Smooth muscle cell (in vitro differentiated cells): ENCODE results near the gene CMTM3. TPM values are rescaled to one million over a fixed set of nuclear protein-coding genes. Genes with fewer than 3 reads are reported as not detected.

Source experiments
- DNase-seq: peaks from one replicate; lab custom pipeline; 2025; ENCODE audit not compliant: unreplicated experiment; lab: John Stamatoyannopoulos, UW
- H2AFZ ChIP-seq: fragments of 200-600 bp; sonication (generic); 2 replicates; pipeline ENCODE4 v1.6.0; 2016; ENCODE audit warnings: antibody characterized with exemption, low read depth, mild to moderate bottlenecking
- H3F3A ChIP-seq: fragments of 200-600 bp; sonication (generic); 2 replicates; pipeline ENCODE4 v1.6.0; 2017; ENCODE audit warnings: antibody characterized with exemption, low read depth
- H3K27ac ChIP-seq: fragments of 200-600 bp; sonication (generic); 2 replicates; pipeline ENCODE4 v1.5.1; 2016; ENCODE audit warnings: low read depth, mild to moderate bottlenecking
- H3K27me3 ChIP-seq: fragments of 200-600 bp; sonication (generic); 2 replicates; pipeline ENCODE4 v1.6.1; 2016; ENCODE audit warnings: low read depth, mild to moderate bottlenecking
- H3K36me3 ChIP-seq: fragments of 200-600 bp; sonication (generic); 2 replicates; pipeline ENCODE4 v1.5.1; 2016; ENCODE audit warnings: low read depth
- H3K4me1 ChIP-seq: fragments of 200-600 bp; sonication (generic); 2 replicates; pipeline ENCODE4 v1.5.1; 2016; ENCODE audit warnings: low read depth
- H3K4me2 ChIP-seq: fragments of 200-600 bp; sonication (generic); 2 replicates; pipeline ENCODE4 v1.6.0; 2016; ENCODE audit warnings: mild to moderate bottlenecking
- H3K4me3 ChIP-seq: fragments of 200-600 bp; sonication (generic); 2 replicates; pipeline ENCODE4 v1.5.1; 2016; ENCODE audit warnings: mild to moderate bottlenecking
- H3K79me2 ChIP-seq: fragments of 200-600 bp; sonication (generic); 2 replicates; pipeline ENCODE4 v1.6.0; 2016; ENCODE audit warnings: low read depth, mild to moderate bottlenecking
- H3K9ac ChIP-seq: fragments of 200-600 bp; sonication (generic); 2 replicates; pipeline ENCODE4 v1.6.0; 2016; ENCODE audit warnings: low read depth
- H3K9me3 ChIP-seq: fragments of 200-600 bp; sonication (generic); replicated peaks from 2 replicates; pipeline ENCODE4 v1.5.1; 2016; ENCODE audit warnings: low read depth
- H4K20me1 ChIP-seq: fragments of 200-600 bp; sonication (generic); 2 replicates; pipeline ENCODE4 v1.6.0; 2016; ENCODE audit warnings: low read depth
- WGBS: methylation state at CpG from one replicate; pipeline ENCODE4 v1.1.7; 2016; ENCODE audit warnings: low lambda C conversion rate; 5-methylcytosine and 5-hydroxymethylcytosine counted together
- polyA plus RNA-seq: library from polyadenylated mRNA; unstranded; fragments of >200 nt; fragmentation: Nextera tagmentation; extraction: Ambion mirVana; gene quantifications from 2 replicates; pipeline ENCODE4 v1.2.1, GENCODE V29; 2016
- total RNA-seq: library from RNA; depleted of rRNA; stranded (reverse); fragments of >200 nt; gene quantifications from 2 replicates; pipeline ENCODE4 v1.2.3, GENCODE V29; 2014
- TF ChIP-seq, protein P1 (sequence below): fragments of 200-600 bp; sonication (generic); IDR thresholded peaks from 2 replicates; pipeline ENCODE4 v1.5.1; 2017; ENCODE audit warnings: borderline replicate concordance, mild to moderate bottlenecking, antibody characterized with exemption; ENCODE audit not compliant: insufficient read depth, poor library complexity, severe bottlenecking

Gene CMTM3
- total and polyA plus RNA-seq, 2 experiments from 2014 or later, result 21.8 to 57.8 TPM

DNA sequence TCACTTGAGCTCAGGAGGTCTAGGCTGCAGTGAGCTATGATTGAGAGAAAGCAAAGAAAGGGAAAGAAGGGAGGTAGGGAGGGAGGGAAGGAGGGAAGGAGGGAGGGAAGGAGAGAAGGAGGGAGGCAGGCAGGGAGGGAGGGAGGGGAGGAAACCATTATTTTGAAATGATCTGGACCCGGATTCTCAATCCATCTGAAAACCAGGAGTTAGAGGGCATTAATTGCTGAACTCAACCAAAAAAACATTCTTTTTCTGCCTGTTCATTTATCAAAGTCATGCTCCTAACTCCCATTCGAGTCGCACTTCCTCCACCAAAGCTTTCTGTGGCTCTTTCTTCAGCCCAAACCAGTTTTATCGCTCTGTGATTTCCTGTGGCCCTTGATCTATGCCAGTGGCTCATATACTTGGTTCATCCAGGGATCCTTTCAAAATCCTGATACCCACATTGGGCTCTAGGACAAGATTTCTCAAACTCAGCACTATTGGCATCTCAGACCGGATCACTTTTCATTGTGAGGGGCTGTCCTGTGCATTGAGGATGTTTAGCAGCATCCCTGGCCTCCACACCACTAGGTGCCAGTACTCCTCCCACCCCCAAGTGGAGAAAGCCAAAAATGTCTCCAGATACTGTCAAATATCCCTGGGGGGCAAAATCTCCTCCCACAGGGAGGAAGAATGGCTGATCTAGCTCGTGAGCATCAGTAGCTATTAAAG, 53.8 kb downstream of the CMTM3 start:
- TF ChIP-seq, protein P1, sequence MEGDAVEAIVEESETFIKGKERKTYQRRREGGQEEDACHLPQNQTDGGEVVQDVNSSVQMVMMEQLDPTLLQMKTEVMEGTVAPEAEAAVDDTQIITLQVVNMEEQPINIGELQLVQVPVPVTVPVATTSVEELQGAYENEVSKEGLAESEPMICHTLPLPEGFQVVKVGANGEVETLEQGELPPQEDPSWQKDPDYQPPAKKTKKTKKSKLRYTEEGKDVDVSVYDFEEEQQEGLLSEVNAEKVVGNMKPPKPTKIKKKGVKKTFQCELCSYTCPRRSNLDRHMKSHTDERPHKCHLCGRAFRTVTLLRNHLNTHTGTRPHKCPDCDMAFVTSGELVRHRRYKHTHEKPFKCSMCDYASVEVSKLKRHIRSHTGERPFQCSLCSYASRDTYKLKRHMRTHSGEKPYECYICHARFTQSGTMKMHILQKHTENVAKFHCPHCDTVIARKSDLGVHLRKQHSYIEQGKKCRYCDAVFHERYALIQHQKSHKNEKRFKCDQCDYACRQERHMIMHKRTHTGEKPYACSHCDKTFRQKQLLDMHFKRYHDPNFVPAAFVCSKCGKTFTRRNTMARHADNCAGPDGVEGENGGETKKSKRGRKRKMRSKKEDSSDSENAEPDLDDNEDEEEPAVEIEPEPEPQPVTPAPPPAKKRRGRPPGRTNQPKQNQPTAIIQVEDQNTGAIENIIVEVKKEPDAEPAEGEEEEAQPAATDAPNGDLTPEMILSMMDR, result no peak

DNA sequence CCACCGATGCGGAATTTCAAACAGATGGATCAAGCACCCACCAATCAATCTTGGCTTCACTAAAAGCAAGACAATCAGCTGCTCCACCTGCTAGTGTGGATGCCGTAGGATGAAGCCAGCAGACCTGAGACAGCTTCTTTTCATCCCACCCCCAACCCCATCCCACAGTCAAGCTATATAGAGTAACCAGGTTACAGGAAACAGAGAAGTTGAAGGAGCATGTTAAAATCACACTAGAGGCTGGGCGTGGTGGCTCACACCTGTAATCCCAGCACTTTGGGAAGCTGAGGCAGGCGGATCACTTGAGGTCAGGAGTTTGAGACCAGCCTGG, 54.3 kb downstream of the CMTM3 start:
- no peaks in the 10 kb centered on the region for H3K9me3 ChIP-seq

More for the DNA sequence above, 53.8 kb downstream of the CMTM3 start:
- Histone ChIP-seq H3K36me3 (no peaks in the 10 kb centered on the region), H3K27ac (no peak overlapping the region), H2AFZ (no peak overlapping the region), H3F3A (peaks cover 19% of the 10 kb centered on the region), H3K4me3 (no peak overlapping the region), H4K20me1 (no peaks in the 10 kb centered on the region), H3K9me3 (no peaks in the 10 kb centered on the region), H3K79me2 (peaks cover 17% of the 10 kb centered on the region), H3K27me3 (no peaks in the 10 kb centered on the region), H3K4me1 (peaks cover 8% of the 10 kb centered on the region), H3K9ac (no peak overlapping the region), H3K4me2 (no peak overlapping the region)
- no peak for DNase-seq
- WGBS, result 78% methylated on average over 6 of the region's 6 CpGs

DNA sequence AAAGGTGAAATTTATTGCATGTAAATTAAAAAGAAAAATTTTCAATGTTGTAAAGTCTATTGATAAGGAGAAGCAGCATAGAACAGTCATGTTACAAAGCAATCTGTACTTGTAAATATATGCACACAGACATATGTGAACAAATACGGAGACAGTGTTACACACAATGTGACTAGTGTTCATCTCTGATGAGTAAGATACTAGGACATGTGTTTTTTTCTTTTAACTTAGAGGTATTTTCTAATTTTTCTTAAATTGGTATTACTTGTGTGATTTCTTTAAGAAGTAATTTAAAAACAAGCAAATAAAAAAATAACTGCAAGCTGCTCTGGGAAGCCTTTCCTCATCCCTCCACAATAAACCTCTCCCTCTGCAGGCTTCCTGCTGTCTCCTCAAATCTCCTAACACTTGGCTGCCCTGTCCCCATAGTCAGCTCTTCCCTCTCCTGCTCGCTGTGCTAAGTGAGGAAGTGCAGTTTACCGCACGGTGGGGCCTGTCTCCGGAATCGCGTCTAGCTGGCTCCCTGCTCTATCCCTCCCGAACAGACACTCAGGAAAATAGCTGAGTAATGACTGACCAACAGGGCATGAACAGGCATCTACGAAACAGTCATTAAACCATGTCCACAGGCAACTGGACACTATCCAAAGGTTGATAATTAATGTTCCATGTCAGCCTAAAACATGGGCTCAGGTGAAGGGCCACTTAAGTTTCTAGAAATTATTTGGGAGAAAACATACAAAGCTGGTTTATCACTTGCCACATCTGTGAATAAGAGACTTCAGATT, 56.1 kb downstream of the CMTM3 start:
- Histone ChIP-seq H3K4me3 (peak overlapping the region; percentile 3), H3K27me3 (no peaks in the 10 kb centered on the region), H3K36me3 (no peaks in the 10 kb centered on the region), H2AFZ (no peak overlapping the region), H3F3A (peaks cover 19% of the 10 kb centered on the region), H3K79me2 (peaks cover 17% of the 10 kb centered on the region), H3K9me3 (no peaks in the 10 kb centered on the region), H3K4me1 (peaks cover 8% of the 10 kb centered on the region), H3K9ac (peak overlapping the region; percentile 2), H3K27ac (peak overlapping the region; percentile 81), H3K4me2 (peak overlapping the region; percentile 48), H4K20me1 (no peaks in the 10 kb centered on the region)
- DNase-seq, result peak; percentile 30
- 2% methylated on average over 9 of the region's 9 CpGs for WGBS
- TF ChIP-seq, protein P1, result no peak

More for the DNA sequence above, 54.3 kb downstream of the CMTM3 start:
- Histone ChIP-seq H2AFZ (no peak overlapping the region), H4K20me1 (no peaks in the 10 kb centered on the region), H3K4me2 (no peak overlapping the region), H3F3A (peaks cover 19% of the 10 kb centered on the region), H3K9ac (no peak overlapping the region), H3K36me3 (no peaks in the 10 kb centered on the region), H3K27ac (no peak overlapping the region), H3K4me3 (no peak overlapping the region), H3K4me1 (peaks cover 8% of the 10 kb centered on the region), H3K79me2 (peaks cover 17% of the 10 kb centered on the region), H3K27me3 (no peaks in the 10 kb centered on the region)
- no peak for DNase-seq
- TF ChIP-seq, protein P1, result no peak
- 92% methylated on average over 5 of the region's 5 CpGs for WGBS
